HG03442 (cell line): ENCODE data around the gene ZSCAN9.

Experiments used
- ATAC-seq: cut with Tn5 transposase; IDR thresholded peaks from one replicate; pipeline ENCODE4 v1.9.1; 2021; ENCODE audit warnings: mild to moderate bottlenecking, moderate library complexity; ENCODE audit not compliant: unreplicated experiment

Gene ZSCAN9

DNA sequence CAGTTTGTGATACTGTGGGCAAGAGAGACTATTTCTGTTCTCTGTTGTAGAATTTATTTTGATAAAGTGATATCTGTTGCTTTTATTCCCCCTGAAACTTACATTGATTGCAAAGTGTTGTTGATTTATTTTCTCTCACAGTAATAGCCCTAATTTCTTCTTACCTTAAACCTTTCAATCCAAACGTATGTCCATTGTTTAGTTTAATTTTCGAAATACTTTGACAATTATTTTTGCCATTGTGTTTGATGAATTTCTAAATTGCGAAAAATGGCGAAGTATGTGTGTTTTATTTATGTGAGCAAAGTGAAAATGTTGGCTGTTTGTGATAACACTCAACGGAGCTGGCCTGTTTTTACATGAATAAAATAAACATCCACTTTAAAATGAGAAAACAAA lies 41.5 kb downstream of the ZSCAN9 start:
- ATAC-seq: no peak

DNA sequence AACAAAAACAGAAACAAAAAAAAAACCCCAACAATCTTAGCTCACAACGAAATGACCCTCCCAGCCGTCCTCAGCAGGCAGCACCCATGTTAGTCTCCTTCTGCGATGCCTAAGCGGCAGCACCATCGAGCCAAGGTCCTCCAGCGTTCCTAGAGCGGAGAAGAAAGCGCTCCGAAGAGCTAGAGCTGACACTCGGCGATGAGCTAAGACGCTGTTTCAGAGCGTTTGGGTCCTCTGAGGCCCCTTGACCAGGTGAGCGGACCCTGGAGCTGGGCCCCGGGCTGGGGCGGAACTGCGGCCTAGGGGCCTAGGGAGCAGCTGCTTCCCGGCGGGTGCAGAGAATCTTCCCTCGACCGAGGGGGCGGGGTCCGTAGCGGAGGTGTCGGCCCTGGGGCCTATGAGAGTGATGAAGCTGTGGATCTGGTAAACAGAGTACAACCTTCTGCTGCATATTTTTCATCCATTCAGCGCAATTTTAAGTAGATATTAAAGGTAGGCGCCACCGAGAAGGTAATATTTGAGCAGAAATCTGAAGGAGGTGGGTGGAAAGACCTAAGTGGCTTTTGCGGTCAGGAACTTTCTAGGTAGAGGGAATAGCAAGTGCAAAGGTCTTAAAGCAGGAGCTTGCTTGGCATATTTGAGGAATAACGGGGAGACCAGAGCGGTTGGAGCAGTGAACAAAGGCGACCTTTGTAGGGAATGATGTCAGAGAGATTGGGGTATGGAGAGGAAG lies 42.1 kb downstream of the ZSCAN9 start, which contains the start of gene ZSCAN26:
Gene ZSCAN26 (plus strand): TSS at position 182 of the 733 bp plus-strand sequence. CDS start 4,777 bp downstream, outside the sequence.
- ATAC-seq: peak; percentile 87

DNA sequence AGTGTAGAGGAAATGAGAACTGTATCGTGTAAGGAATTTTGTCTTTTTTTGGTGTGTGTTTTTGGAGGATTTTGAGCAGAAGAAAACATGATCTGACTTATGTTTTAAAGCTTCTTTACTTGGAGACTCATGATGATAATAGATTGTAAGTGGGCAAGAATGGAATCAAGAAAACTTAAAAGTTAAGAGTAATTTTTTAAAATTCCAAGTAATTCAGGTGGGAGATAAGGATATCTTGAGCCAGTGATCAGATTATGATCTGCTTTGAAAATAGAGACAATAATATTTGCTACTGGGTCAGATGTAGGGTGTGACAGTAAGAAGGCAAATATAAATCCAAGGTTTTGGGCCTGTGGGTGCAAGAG lies 42.6 kb downstream of the ZSCAN9 start:
- ATAC-seq: no peak

DNA sequence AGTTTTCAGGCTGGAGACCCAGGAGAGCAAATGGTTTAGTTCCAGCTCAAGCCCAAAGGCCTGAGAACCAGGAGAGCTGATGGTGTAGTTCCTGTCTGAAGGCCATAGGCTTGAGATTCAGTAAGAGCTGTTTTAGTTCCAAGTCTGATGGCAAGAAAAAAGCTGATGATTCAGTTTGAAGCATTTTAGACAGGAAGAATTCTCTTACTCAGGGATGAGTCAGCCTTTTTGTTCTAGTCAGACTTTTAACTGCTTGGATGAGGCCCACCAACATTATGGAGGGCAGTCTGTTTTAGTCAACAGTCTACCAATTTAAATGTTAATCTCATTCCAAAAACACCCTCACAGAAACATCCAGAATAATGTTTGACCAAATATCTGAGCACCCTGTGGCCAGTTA lies 44.4 kb downstream of the ZSCAN9 start:
- no peak for ATAC-seq

DNA sequence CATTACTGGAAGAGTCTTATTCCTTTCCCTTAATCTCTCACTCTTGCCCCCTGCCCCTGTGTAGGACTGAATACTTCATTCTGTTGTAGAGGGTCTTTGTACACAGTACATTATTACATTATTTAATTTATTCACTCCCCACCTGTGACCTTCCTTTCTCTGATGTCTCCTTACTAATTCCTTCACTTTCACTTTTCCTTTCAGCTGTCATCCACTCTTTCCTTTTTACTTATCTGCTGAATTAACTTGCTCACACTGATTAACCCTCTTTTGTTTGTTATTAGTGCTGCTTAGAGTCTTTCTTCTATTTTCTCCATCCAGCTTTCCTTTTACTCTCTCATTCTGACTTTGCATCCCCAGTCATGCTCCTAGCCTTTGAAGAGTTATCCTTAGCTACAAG lies 49.8 kb downstream of the ZSCAN9 start:
- ATAC-seq: no peak

DNA sequence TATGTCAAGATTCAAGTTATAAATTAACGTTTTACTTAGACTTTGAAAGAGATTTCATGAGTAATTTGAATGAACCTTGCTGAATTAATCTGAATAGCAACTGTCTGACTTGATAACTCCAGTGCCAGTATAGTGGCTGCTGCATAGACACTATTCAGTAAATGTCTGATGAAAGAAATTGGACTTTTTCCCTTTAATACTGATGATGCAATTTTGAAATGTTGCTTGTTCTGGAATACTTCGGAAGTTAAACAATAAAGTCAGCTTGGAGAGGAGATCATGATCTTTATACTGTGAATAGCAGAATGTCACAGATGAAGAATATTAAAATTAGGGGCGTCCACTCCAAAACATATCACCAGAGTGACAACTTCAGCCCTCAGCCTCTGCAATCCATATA lies 52.7 kb downstream of the ZSCAN9 start:
- no peak for ATAC-seq

DNA sequence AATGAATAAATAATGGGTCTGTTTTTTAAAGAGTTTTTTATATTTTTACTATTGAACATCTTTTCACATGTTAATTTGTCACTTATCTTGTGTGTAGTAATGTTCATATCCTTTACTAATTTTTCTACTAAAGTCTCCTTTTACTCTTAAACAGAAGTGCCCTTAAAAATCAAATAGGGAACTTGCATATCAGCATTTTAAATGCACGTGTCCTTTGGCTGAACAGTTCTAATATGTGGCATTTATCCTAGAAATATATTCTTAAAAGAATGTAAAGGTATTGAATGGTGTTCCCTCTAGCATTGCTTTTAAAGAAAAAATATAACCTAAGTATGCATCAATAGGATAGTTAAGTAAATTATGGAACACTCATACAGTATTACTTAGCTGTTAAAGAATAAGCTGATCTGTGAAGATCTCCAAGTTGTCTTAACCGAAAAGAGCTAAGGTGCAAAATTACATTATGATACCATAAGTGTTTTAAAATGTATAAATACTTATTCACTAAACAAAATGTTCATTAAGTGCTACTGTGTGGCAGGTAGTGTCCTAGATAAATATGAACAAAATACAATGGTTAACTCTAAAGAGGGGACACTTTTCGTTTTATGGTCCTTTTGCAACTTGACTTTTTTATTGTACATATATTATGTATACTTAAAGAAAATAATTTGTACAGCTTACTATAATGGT lies 55.7 kb downstream of the ZSCAN9 start:
- no peak for ATAC-seq

DNA sequence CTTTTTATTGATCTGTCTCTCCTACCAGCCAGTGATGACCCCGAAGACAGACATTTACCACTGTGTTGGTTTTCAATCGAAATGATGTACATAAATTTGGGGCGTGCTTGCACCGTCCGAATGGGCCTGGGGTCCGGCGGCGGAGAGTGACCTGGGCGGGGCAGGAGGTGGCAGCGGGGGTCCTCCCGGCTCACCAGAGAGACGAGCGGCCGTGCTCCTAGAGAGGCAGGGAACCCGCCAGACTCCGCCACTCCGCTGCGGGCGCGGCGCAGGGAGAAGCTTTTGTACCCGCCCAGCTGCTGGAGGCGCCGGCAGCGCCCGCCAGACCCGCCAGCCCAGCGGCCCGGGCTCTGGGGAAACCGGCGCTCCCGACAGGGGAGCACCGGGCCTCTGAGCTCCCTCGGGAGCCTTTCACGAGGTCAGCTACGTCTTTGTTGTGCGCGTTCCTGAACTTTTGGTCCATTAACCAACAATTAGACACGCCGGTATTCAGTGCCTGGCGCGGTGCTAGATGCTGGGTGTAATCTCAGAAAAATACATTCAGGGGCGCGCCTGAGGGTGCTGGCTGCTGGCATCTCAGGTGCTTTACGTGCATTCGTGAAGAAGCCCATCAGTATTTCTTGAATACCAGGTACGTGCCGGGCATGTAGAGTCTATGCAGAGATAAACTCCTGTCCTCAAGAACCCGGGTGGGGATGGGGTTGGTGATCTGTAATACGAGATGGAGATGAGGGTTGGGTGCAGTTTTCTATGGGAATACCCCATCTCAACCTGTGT lies 56.4 kb downstream of the ZSCAN9 start, which contains the start of gene PGBD1:
Gene PGBD1 (plus strand): TSS at position 285 of the 777 bp plus-strand sequence. CDS start 2,242 bp downstream, outside the sequence.
- ATAC-seq: peak; percentile 87

DNA sequence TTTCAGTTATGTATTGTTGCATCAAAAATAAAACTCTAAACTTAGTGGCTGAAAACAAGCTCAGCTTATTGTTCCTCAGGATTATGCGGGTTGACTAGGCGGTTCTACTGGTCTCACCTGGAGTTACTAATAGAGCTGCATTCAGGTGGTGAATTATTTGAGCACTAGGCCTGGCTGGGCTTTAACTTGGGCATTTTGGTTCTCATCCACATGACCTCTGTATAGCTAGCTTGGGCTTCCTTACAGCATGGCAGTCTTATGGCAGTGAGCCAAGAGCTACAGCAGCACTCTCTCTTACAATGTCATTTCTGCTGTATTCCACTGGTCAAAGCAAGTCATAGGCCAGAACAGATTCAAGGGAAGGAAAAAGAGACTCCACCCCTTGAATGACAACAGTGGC lies 57.9 kb downstream of the ZSCAN9 start:
- ATAC-seq: no peak
